ENCODE results near the gene APLF.

DNA sequence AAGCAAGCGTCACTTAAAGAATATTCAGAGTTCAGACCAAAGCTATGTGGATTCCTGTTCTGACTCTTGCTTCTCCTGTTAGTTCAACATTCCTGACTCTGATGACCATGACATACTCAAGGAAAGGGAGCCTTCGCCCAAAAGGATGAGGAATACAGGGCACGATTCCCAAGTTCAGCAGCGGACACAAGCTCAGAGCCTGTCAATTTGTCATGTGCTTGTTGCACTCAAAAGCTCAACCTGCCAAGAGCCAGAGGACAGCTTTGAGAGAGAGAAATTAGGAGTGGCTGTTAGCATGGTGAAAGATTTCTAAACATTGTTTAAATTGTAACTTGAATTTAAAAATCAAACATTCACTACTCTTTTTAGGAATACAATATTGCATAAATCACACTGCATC, 33.3 kb downstream of the APLF start:
- TF ChIP-seq EZH2phosphoT487 (IDR thresholded peaks at IDR 0.05; ENCODE audit: low read depth, severe bottlenecking, unreplicated experiment) (no peak), EZH2 (IDR thresholded peaks at IDR 0.05; ENCODE audit: borderline replicate concordance) (no peak)
- TF ChIP-seq, protein P1, sequence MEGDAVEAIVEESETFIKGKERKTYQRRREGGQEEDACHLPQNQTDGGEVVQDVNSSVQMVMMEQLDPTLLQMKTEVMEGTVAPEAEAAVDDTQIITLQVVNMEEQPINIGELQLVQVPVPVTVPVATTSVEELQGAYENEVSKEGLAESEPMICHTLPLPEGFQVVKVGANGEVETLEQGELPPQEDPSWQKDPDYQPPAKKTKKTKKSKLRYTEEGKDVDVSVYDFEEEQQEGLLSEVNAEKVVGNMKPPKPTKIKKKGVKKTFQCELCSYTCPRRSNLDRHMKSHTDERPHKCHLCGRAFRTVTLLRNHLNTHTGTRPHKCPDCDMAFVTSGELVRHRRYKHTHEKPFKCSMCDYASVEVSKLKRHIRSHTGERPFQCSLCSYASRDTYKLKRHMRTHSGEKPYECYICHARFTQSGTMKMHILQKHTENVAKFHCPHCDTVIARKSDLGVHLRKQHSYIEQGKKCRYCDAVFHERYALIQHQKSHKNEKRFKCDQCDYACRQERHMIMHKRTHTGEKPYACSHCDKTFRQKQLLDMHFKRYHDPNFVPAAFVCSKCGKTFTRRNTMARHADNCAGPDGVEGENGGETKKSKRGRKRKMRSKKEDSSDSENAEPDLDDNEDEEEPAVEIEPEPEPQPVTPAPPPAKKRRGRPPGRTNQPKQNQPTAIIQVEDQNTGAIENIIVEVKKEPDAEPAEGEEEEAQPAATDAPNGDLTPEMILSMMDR (IDR thresholded peaks at IDR 0.05; ENCODE audit: poor library complexity): no peak
